ENCODE data around the gene SETDB2. TPM values are rescaled to one million over a fixed set of nuclear protein-coding genes. Genes with fewer than 3 reads are reported as not detected.
"Not testable (repeated sequence)": the region's sequence is repeated elsewhere in the genome, so short reads cannot be mapped to it uniquely, and the experiment has no call there.

Gene SETDB2
- polyA plus RNA-seq, 4 donors: 19.0 to 22.9 (median 21.0) TPM

GRCh38 chr13:49459580-49459979, 15.5 kb downstream of the SETDB2 start:
- DNase-seq (ENCODE audit: low read depth in 4 of 4, low spot score in 3 of 4): no peak

GRCh38 chr13:49464085-49464484, 20.0 kb downstream of the SETDB2 start:
- DNase-seq (ENCODE audit: low read depth in 4 of 4, low spot score in 3 of 4): no peak

- no peak for DNase-seq (ENCODE audit: low read depth in 4 of 4, low spot score in 3 of 4)
These were observed 20.7 kb downstream of the SETDB2 start for GRCh38 chr13:49464621-49465325.

GRCh38 chr13:49466292-49466838, 22.3 kb downstream of the SETDB2 start:
- DNase-seq (ENCODE audit: low read depth in 4 of 4, low spot score in 3 of 4): peak in 3 of 4 donors; percentile 20 to 47 (median 34)

GRCh38 chr13:49472186-49472585, 28.1 kb downstream of the SETDB2 start:
- no peak for DNase-seq (ENCODE audit: low read depth in 4 of 4, low spot score in 3 of 4)

GRCh38 chr13:49476529-49476928, 32.5 kb downstream of the SETDB2 start:
- DNase-seq (ENCODE audit: low read depth in 4 of 4, low spot score in 3 of 4): no peak

GRCh38 chr13:49481788-49482187, 37.7 kb downstream of the SETDB2 start:
- no peak for DNase-seq (ENCODE audit: low read depth in 4 of 4, low spot score in 3 of 4)

GRCh38 chr13:49488563-49488962, 44.5 kb downstream of the SETDB2 start:
- DNase-seq (ENCODE audit: low read depth in 4 of 4, low spot score in 3 of 4): no peak

GRCh38 chr13:49494645-49495044, 50.6 kb downstream of the SETDB2 start:
- DNase-seq (ENCODE audit: low read depth in 4 of 4, low spot score in 3 of 4): no peak

- peak; percentile 38 to 55 (median 41) for DNase-seq (ENCODE audit: low read depth in 4 of 4, low spot score in 3 of 4)
These were observed 52.0 kb downstream of the SETDB2 start, which contains the start of gene PHF11 for GRCh38 chr13:49495783-49496762. TSS of gene PHF11 (plus strand) at chr13:49495953. CDS start at chr13:49496002, 49 bp downstream.

GRCh38 chr13:49496837-49497236, 52.8 kb downstream of the SETDB2 start:
- not testable (repeated sequence) for DNase-seq (ENCODE audit: low read depth in 4 of 4, low spot score in 3 of 4)

- no peak for DNase-seq (ENCODE audit: low read depth in 4 of 4, low spot score in 3 of 4)
These were observed 53.2 kb downstream of the SETDB2 start for GRCh38 chr13:49497272-49497671.

- no peak for DNase-seq (ENCODE audit: low read depth in 4 of 4, low spot score in 3 of 4)
These were observed 54.1 kb downstream of the SETDB2 start for GRCh38 chr13:49498206-49498605.

- DNase-seq (ENCODE audit: low read depth in 4 of 4, low spot score in 3 of 4): no peak
These were observed 56.0 kb downstream of the SETDB2 start for GRCh38 chr13:49499889-49500660.

GRCh38 chr13:49502954-49503353, 58.9 kb downstream of the SETDB2 start:
- DNase-seq (ENCODE audit: low read depth in 4 of 4, low spot score in 3 of 4): no peak

- DNase-seq (ENCODE audit: low read depth in 4 of 4, low spot score in 3 of 4): no peak
These were observed 59.9 kb downstream of the SETDB2 start for GRCh38 chr13:49503951-49504350.

- no peak for DNase-seq (ENCODE audit: low read depth in 4 of 4, low spot score in 3 of 4)
These were observed 68.5 kb downstream of the SETDB2 start for GRCh38 chr13:49512578-49512977.

- no peak for DNase-seq (ENCODE audit: low read depth in 4 of 4, low spot score in 3 of 4)
These were observed 72.4 kb downstream of the SETDB2 start for GRCh38 chr13:49516467-49516866.

GRCh38 chr13:49517461-49517860, 73.4 kb downstream of the SETDB2 start:
- no peak for DNase-seq (ENCODE audit: low read depth in 4 of 4, low spot score in 3 of 4)

GRCh38 chr13:49521224-49521623, 77.2 kb downstream of the SETDB2 start:
- DNase-seq (ENCODE audit: low read depth in 4 of 4, low spot score in 3 of 4): no peak

Data from right renal pelvis (tissue), 4 donors.